K562 (cell line): ENCODE data around the gene ADGRG1. TPM values are rescaled to one million over a fixed set of nuclear protein-coding genes. Genes with fewer than 3 reads are reported as not detected.

Experiments used
- ATF2 ChIP-seq: sonication (generic); formaldehyde crosslinking; IDR thresholded peaks from 2 replicates; pipeline ENCODE4 v1.8.1; 2022; ENCODE audit warnings: missing genetic modification reagents
- ATF6 ChIP-seq: sonication (generic); formaldehyde crosslinking; IDR thresholded peaks from 2 replicates; pipeline ENCODE4 v1.4.0; 2020; ENCODE audit warnings: mild to moderate bottlenecking, missing genetic modification reagents
- EHMT2 ChIP-seq: fragments of 450-650 bp; IDR thresholded peaks from 2 replicates; pipeline ENCODE4 v1.6.1; 2018; ENCODE audit warnings: antibody characterized with exemption
- HMGXB4 ChIP-seq: sonication (generic); formaldehyde crosslinking; IDR thresholded peaks from 2 replicates; pipeline ENCODE4 v1.8.1; 2023; ENCODE audit warnings: mild to moderate bottlenecking, missing genetic modification reagents
- IFI16 ChIP-seq: fragments of 250-450 bp; sonication (Bioruptor Pico); IDR thresholded peaks from 2 replicates; pipeline ENCODE4 v2.1.2; 2022; ENCODE audit warnings: mild to moderate bottlenecking, inconsistent platforms
- LARP7 ChIP-seq: fragments of 450-650 bp; IDR thresholded peaks from 2 replicates; pipeline ENCODE4 v1.6.1; 2016
- NCOA6 ChIP-seq: fragments of 450-650 bp; IDR thresholded peaks from 2 replicates; pipeline ENCODE4 v1.6.1; 2017; ENCODE audit warnings: mild to moderate bottlenecking
- PHF21A ChIP-seq: fragments of 450-650 bp; IDR thresholded peaks from 2 replicates; pipeline ENCODE4 v1.6.1; 2017; ENCODE audit warnings: low read depth, borderline replicate concordance
- PKNOX1 ChIP-seq: fragments of 450-650 bp; IDR thresholded peaks from 2 replicates; pipeline ENCODE4 v1.6.1; 2016
- PRPF4 ChIP-seq: fragments of 200-400 bp; formaldehyde crosslinking; IDR thresholded peaks from one replicate; pipeline ENCODE4 v1.6.1; 2017; ENCODE audit warnings: low read length, low read depth, mild to moderate bottlenecking; ENCODE audit not compliant: insufficient read depth, poor library complexity, severe bottlenecking
- SMARCA4 ChIP-seq: fragments of 450-650 bp; IDR thresholded peaks from 2 replicates; pipeline ENCODE4 v1.6.1; 2016
- SMARCA5 ChIP-seq: fragments of 450-650 bp; IDR thresholded peaks from 2 replicates; pipeline ENCODE4 v1.6.1; 2016
- SMARCB1 ChIP-seq: IDR thresholded peaks from 2 replicates; pipeline ENCODE4 v1.6.1; 2011; ENCODE audit warnings: improper control_type of control experiment, low read depth; ENCODE audit not compliant: insufficient read length
- TAF1 ChIP-seq: IDR thresholded peaks from 2 replicates; pipeline ENCODE4 v1.6.1; 2011; ENCODE audit warnings: mild to moderate bottlenecking, low read length, moderate library complexity; ENCODE audit not compliant: insufficient read depth, control insufficient read depth, severe bottlenecking; ENCODE audit errors: extremely low read depth
- TRIM28 ChIP-seq: fragments of 450-650 bp; IDR thresholded peaks from 2 replicates; pipeline ENCODE4 v1.6.1; 2017
- TSHZ1 ChIP-seq: fragments of 250-450 bp; sonication (Bioruptor Pico); IDR thresholded peaks from 2 replicates; pipeline ENCODE4 v1.4.0; 2020; ENCODE audit warnings: mild to moderate bottlenecking, moderate library complexity
- XRCC3 ChIP-seq: fragments of 450-650 bp; IDR thresholded peaks from 2 replicates; pipeline ENCODE4 v1.6.1; 2017; ENCODE audit warnings: mild to moderate bottlenecking, moderate library complexity
- ZNF347 ChIP-seq: fragments of 450-650 bp; formaldehyde crosslinking; IDR thresholded peaks from 2 replicates; pipeline ENCODE4 v1.4.0; 2020; ENCODE audit warnings: low read depth, mild to moderate bottlenecking, moderate library complexity
- polyA plus RNA-seq, 8 experiments: library from polyadenylated mRNA; depleted of rRNA in 4 of 8; stranded (reverse) in 5 of 8; unstranded in 3 of 8; fragments of >200 nt; fragmentation: Nextera tagmentation in 2 of 8; fragmentation: Illumina TruSeq in 1 of 8; extraction: Ambion mirVana in 2 of 8; extraction: Trizol in 1 of 8; gene quantifications; 2 replicates each; pipeline versions ENCODE4 v1.2.1 to v1.2.3, GENCODE V29; 2011 to 2014; ENCODE audit warnings: inconsistent platforms in 1 of 8, missing spikeins in 1 of 8
- total RNA-seq, 7 experiments: library from RNA; depleted of rRNA in 6 of 7; stranded (reverse); fragments of >200 nt in 6 of 7; fragmentation: Illumina TruSeq in 2 of 7; extraction: Trizol in 2 of 7; gene quantifications; 2 replicates each; pipeline versions ENCODE4 v1.2.1 to v1.2.3, GENCODE V29; 2011 to 2021; ENCODE audit warnings: low replicate concordance in 1 of 7

Gene ADGRG1
- total and polyA plus RNA-seq, 9 of the 15 experiments (the other 6 are each of a cell fraction or from before 2014, with no cell fraction given), result 0.04 to 0.31 (median 0.16) TPM; not detected in 6

- TF ChIP-seq PKNOX1 (peak; percentile 92), ATF6 (CRISPR knock-in tag) (no peak), ZNF347 (no peak), NCOA6 (no peak), HMGXB4 (CRISPR knock-in tag) (no peak), TSHZ1 (no peak), TAF1 (no peak), SMARCA4 (peak; percentile 62; the same call in 1 of the 2 replicates), PRPF4 (no peak), IFI16 (CRISPR knock-in tag) (no peak), PHF21A (no peak), LARP7 (no peak), XRCC3 (no peak), SMARCB1 (no peak), ATF2 (0 out of 2 replicates have a peak, but pooled peaks have one; percentile 59), EHMT2 (no peak), SMARCA5 (peak; percentile 29; the same call in 1 of the 2 replicates), TRIM28 (no peak)
These were observed 39.3 kb downstream of the ADGRG1 start (continued) for GRCh38 chr16:57667526-57668262.
